HCT116 (cell line): ENCODE results near the gene SH3TC1. TPM values are rescaled to one million over a fixed set of nuclear protein-coding genes. Genes with fewer than 3 reads are reported as not detected.

Experiments
- ATAC-seq: fragments of 200-7000 bp; cut with Tn5 transposase; 2 replicates; pipeline ENCODE4 v1.9.1; 2020; ENCODE audit warnings: mild to moderate bottlenecking, moderate library complexity
- BruUV-seq: library from RNA; stranded (reverse); fragments of 400-500 nt; replicated peaks from 2 replicates; lab custom pipeline; 2021; lab: Mats Ljungman, UMichigan
- CTCF ChIA-PET: fragments of 300-600 bp; sonication (Branson Sonifier 250); formaldehyde crosslinking; loops from one replicate; lab custom pipeline; 2021; ENCODE audit warnings: antibody characterized with exemption; lab: Charles Lee
- POLR2A ChIA-PET: fragments of 300-600, 350-600 bp; sonication (Branson Sonifier 250); formaldehyde crosslinking; loops from one replicate; lab custom pipeline; 2021; ENCODE audit warnings: antibody characterized with exemption; lab: Charles Lee
- RAD21 ChIA-PET, 2 experiments: fragments of 300-600 bp; sonication (Branson Sonifier 250); formaldehyde crosslinking; loops; one replicate each; lab custom pipeline; 2023; ENCODE audit warnings: low total read pairs in 2 of 2; ENCODE audit not compliant: uncharacterized antibody in 2 of 2, unreplicated experiment in 2 of 2, low non-redundant PET in 1 of 2; lab: Charles Lee
- DNase-seq: peaks from one replicate; pipeline ENCODE4 v3.0.0-alpha.2; 2010; ENCODE audit warnings: low read depth, low spot score
- H2AFZ ChIP-seq: fragments of 200-600 bp; shearing (Covaris generic), sonication (generic); 2 replicates; pipeline ENCODE4 v1.6.1; 2017; ENCODE audit warnings: low read depth, mixed run types, mixed read lengths, antibody characterized with exemption, low read length; ENCODE audit not compliant: poor library complexity, severe bottlenecking
- H3K27ac ChIP-seq: 2 replicates; pipeline ENCODE4 v1.5.1; 2012; ENCODE audit warnings: low read depth, low read length
- H3K27me3 ChIP-seq: fragments of 200-600 bp; sonication (generic); 2 replicates; pipeline ENCODE4 v1.6.1; 2016; ENCODE audit warnings: mixed run types, low read length, mixed read lengths; ENCODE audit not compliant: insufficient read depth
- H3K36me3 ChIP-seq, 2 experiments: fragments of 200-500 bp in 1 of 2; fragments of 200-600 bp in 1 of 2; sonication (Bioruptor generic) in 1 of 2; sonication (generic) in 1 of 2; 2 replicates each; pipeline versions ENCODE4 v1.5.1 to v1.6.1; 2014 to 2016; ENCODE audit warnings: low read length in 2 of 2, inconsistent platforms in 1 of 2, mixed read lengths in 1 of 2, mixed run types in 1 of 2; ENCODE audit not compliant: insufficient read depth in 2 of 2, control insufficient read depth in 1 of 2
- H3K4me1 ChIP-seq, 2 experiments: fragments of 200-600 bp in 1 of 2; sonication (generic) in 1 of 2; 2 replicates each; pipeline versions ENCODE4 v1.5.1 to v1.6.1; 2012 to 2017; ENCODE audit warnings: low read length in 2 of 2, inconsistent platforms in 1 of 2, mild to moderate bottlenecking in 1 of 2, mixed read lengths in 1 of 2, mixed run types in 1 of 2, moderate library complexity in 1 of 2; ENCODE audit not compliant: insufficient read depth in 2 of 2, control insufficient read depth in 1 of 2
- H3K4me2 ChIP-seq: fragments of 200-600 bp; sonication (generic); 2 replicates; pipeline ENCODE4 v1.6.1; 2017; ENCODE audit warnings: mixed run types, low read length, mixed read lengths
- H3K4me3 ChIP-seq, 2 experiments: fragments of 200-600 bp in 1 of 2; sonication (generic) in 1 of 2; replicated peaks in 1 of 2; 2 replicates each; pipeline ENCODE4 v1.5.1; 2011 to 2016; ENCODE audit warnings: low read length in 2 of 2, control low read depth in 1 of 2, low read depth in 1 of 2, mild to moderate bottlenecking in 1 of 2, mixed read lengths in 1 of 2, mixed run types in 1 of 2
- H3K79me2 ChIP-seq: fragments of 200-600 bp; sonication (generic); 2 replicates; pipeline ENCODE4 v1.6.1; 2017; ENCODE audit warnings: mild to moderate bottlenecking, mixed run types, low read length, moderate library complexity, mixed read lengths; ENCODE audit not compliant: insufficient read depth
- H3K9ac ChIP-seq: fragments of 200-600 bp; sonication (generic); 2 replicates; pipeline ENCODE4 v1.6.1; 2016; ENCODE audit warnings: low read length, mixed read lengths
- H3K9me2 ChIP-seq: fragments of 200-600 bp; sonication (generic), shearing (Covaris generic); 2 replicates; pipeline ENCODE4 v1.6.1; 2017; ENCODE audit warnings: mixed run types, mild to moderate bottlenecking, moderate library complexity; ENCODE audit not compliant: insufficient read depth
- H3K9me3 ChIP-seq, 2 experiments: fragments of 200-500 bp in 1 of 2; fragments of 200-600 bp in 1 of 2; sonication (Bioruptor generic) in 1 of 2; sonication (generic) in 1 of 2; 2 replicates each; pipeline ENCODE4 v1.6.1; 2014 to 2017; ENCODE audit warnings: low read length in 2 of 2, mixed read lengths in 2 of 2, inconsistent platforms in 1 of 2, low read depth in 1 of 2, mild to moderate bottlenecking in 1 of 2, mixed run types in 1 of 2, moderate library complexity in 1 of 2; ENCODE audit not compliant: control insufficient read depth in 1 of 2, insufficient read depth in 1 of 2
- H4K20me1 ChIP-seq: fragments of 200-600 bp; sonication (generic), shearing (Covaris generic); 2 replicates; pipeline ENCODE4 v1.6.1; 2017; ENCODE audit warnings: mixed run types, mild to moderate bottlenecking, moderate library complexity; ENCODE audit not compliant: insufficient read depth
- CBX3 ChIP-seq: IDR thresholded peaks from 2 replicates; pipeline ENCODE4 v1.6.1; 2012; ENCODE audit warnings: low read depth
- CEBPB ChIP-seq: IDR thresholded peaks from 2 replicates; pipeline ENCODE4 v1.6.1; 2012; ENCODE audit warnings: low read depth
- EGR1 ChIP-seq: IDR thresholded peaks from 2 replicates; pipeline ENCODE4 v1.6.1; 2012; ENCODE audit warnings: low read depth
- ELF1 ChIP-seq: IDR thresholded peaks from 2 replicates; pipeline ENCODE4 v1.6.1; 2012; ENCODE audit warnings: low read depth, borderline replicate concordance
- EZH2phosphoT487 ChIP-seq: fragments of 200-600 bp; IDR thresholded peaks from 2 replicates; pipeline ENCODE4 v1.6.1; 2018; ENCODE audit warnings: antibody characterized with exemption, borderline replicate concordance
- POLR2AphosphoS5 ChIP-seq: IDR thresholded peaks from 2 replicates; pipeline ENCODE4 v1.6.1; 2011; ENCODE audit warnings: mild to moderate bottlenecking, low read depth, low read length, moderate library complexity
- RAD21 ChIP-seq: IDR thresholded peaks from 2 replicates; pipeline ENCODE4 v1.6.1; 2012; ENCODE audit warnings: low read depth, mild to moderate bottlenecking
- SIN3A ChIP-seq: IDR thresholded peaks from 2 replicates; pipeline ENCODE4 v1.6.1; 2012; ENCODE audit warnings: low read depth
- SRF ChIP-seq: IDR thresholded peaks from 2 replicates; pipeline ENCODE4 v1.6.1; 2012; ENCODE audit warnings: low read depth
- TCF7L2 ChIP-seq: IDR thresholded peaks from 2 replicates; pipeline ENCODE4 v1.7.0; 2011; ENCODE audit warnings: borderline replicate concordance, inconsistent platforms; ENCODE audit not compliant: insufficient read depth, insufficient read length; ENCODE audit errors: extremely low read depth
- YY1 ChIP-seq: IDR thresholded peaks from 2 replicates; pipeline ENCODE4 v1.6.1; 2011; ENCODE audit warnings: low read length, low read depth, moderate library complexity, mild to moderate bottlenecking; ENCODE audit not compliant: insufficient replicate concordance; ENCODE audit errors: extremely low read depth
- ZFX ChIP-seq: fragments of 450-650 bp; IDR thresholded peaks from 2 replicates; pipeline ENCODE4 v1.6.1; 2017
- ZNF274 ChIP-seq: fragments of 200-500 bp; sonication (Bioruptor generic); IDR thresholded peaks from 2 replicates; pipeline ENCODE4 v1.6.1; 2014; ENCODE audit warnings: mild to moderate bottlenecking, low read depth, low read length, inconsistent platforms
- intact Hi-C: fragments of 100-400 bp; cut with micrococcal nuclease; formaldehyde crosslinking; loops from 2 replicates; pipeline ENCODE4 v1.10.0; 2022
- total RNA-seq: library from RNA; stranded (reverse); gene quantifications from one replicate; pipeline ENCODE4 v1.2.1, GENCODE V29; 2021; ENCODE audit not compliant: unreplicated experiment
- TF ChIP-seq, protein P1 (sequence below), 3 experiments: fragments of 200-600 bp in 1 of 3; sonication (generic) in 1 of 3; IDR thresholded peaks in 2 of 3; conservative IDR thresholded peaks in 1 of 3; 2 replicates each; pipeline ENCODE4 v1.5.1; 2012 to 2017; ENCODE audit warnings: low read depth in 2 of 3, low read length in 2 of 3, antibody characterized with exemption in 1 of 3, borderline replicate concordance in 1 of 3, control low read depth in 1 of 3, mild to moderate bottlenecking in 1 of 3, mixed read lengths in 1 of 3, mixed run types in 1 of 3, moderate library complexity in 1 of 3; ENCODE audit not compliant: insufficient read depth in 1 of 3
- TF ChIP-seq, protein P2 (sequence below): IDR thresholded peaks from 2 replicates; pipeline ENCODE4 v1.6.1; 2011; ENCODE audit warnings: mild to moderate bottlenecking, low read length, moderate library complexity; ENCODE audit not compliant: insufficient replicate concordance; ENCODE audit errors: extremely low read depth
- TF ChIP-seq, protein P3 (sequence below): IDR thresholded peaks from 2 replicates; pipeline ENCODE4 v1.6.1; 2012
- TF ChIP-seq, protein P4 (sequence below): IDR thresholded peaks from 2 replicates; pipeline ENCODE4 v1.6.1; 2012; ENCODE audit warnings: low read depth

The SH3TC1 gene
- total RNA-seq, 1 experiment from 2014 or later = 12.5 TPM

DNA sequence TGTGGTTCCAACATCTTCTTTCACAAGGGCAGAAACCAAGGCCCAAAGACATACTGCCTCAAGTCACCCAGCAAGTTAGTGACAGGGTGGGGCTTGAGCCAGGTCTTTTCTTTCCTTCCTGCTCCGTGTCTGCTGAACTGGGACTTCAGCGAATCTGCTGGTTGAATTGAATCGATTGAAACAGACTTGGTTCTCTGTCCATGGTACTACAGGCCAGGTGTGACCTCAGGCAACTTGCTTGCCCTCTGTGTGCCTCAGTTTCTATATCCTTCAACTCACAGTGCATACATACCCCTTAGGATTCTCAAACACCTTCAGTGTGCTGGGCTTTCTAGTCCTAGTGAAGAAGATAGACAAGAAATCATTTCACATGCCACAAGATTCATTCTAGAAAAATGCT, 38.5 kb upstream of the SH3TC1 start:
- H3K9me3 ChIP-seq = no peaks in the 10 kb centered on the region
- H3K36me3 ChIP-seq = no peaks in the 10 kb centered on the region
- CTCF ChIA-PET = no interaction called here
- intact Hi-C loops = no loop called here
- H3K9ac ChIP-seq = no peak overlapping the region
- POLR2A ChIA-PET = no interaction called here
- H2AFZ ChIP-seq = no peak overlapping the region
- no peak overlapping the region for H3K27ac ChIP-seq
- peaks cover 12 to 38% of the 10 kb centered on the region in 2 experiments for H3K4me1 ChIP-seq
- BruUV-seq = no TSS peak
- H3K27me3 ChIP-seq = no peaks in the 10 kb centered on the region
- H3K4me2 ChIP-seq = no peak overlapping the region
- H4K20me1 ChIP-seq = no peaks in the 10 kb centered on the region
- ATAC-seq (no peak), DNase-seq (no peak)
- no peak overlapping the region for H3K4me3 ChIP-seq
- TF ChIP-seq RAD21 (no peak), CBX3 (no peak), YY1 (no peak), ZFX (no peak), CEBPB (no peak), ELF1 (no peak), SIN3A (no peak), SRF (no peak), TCF7L2 (no peak), EZH2phosphoT487 (no peak), POLR2AphosphoS5 (no peak), ZNF274 (no peak), EGR1 (no peak)
- TF ChIP-seq, protein P1, sequence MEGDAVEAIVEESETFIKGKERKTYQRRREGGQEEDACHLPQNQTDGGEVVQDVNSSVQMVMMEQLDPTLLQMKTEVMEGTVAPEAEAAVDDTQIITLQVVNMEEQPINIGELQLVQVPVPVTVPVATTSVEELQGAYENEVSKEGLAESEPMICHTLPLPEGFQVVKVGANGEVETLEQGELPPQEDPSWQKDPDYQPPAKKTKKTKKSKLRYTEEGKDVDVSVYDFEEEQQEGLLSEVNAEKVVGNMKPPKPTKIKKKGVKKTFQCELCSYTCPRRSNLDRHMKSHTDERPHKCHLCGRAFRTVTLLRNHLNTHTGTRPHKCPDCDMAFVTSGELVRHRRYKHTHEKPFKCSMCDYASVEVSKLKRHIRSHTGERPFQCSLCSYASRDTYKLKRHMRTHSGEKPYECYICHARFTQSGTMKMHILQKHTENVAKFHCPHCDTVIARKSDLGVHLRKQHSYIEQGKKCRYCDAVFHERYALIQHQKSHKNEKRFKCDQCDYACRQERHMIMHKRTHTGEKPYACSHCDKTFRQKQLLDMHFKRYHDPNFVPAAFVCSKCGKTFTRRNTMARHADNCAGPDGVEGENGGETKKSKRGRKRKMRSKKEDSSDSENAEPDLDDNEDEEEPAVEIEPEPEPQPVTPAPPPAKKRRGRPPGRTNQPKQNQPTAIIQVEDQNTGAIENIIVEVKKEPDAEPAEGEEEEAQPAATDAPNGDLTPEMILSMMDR (IDR thresholded peaks at IDR 0.05 in 2 of 3, conservative IDR thresholded peaks at IDR 0.05 in 1 of 3; ENCODE audit: borderline replicate concordance in 1 of 3, insufficient read depth in 1 of 3, low read depth in 2 of 3, low read length in 2 of 3) = no peak
- TF ChIP-seq, protein P2, sequence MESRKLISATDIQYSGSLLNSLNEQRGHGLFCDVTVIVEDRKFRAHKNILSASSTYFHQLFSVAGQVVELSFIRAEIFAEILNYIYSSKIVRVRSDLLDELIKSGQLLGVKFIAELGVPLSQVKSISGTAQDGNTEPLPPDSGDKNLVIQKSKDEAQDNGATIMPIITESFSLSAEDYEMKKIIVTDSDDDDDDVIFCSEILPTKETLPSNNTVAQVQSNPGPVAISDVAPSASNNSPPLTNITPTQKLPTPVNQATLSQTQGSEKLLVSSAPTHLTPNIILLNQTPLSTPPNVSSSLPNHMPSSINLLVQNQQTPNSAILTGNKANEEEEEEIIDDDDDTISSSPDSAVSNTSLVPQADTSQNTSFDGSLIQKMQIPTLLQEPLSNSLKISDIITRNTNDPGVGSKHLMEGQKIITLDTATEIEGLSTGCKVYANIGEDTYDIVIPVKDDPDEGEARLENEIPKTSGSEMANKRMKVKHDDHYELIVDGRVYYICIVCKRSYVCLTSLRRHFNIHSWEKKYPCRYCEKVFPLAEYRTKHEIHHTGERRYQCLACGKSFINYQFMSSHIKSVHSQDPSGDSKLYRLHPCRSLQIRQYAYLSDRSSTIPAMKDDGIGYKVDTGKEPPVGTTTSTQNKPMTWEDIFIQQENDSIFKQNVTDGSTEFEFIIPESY = no peak
- TF ChIP-seq, protein P3, sequence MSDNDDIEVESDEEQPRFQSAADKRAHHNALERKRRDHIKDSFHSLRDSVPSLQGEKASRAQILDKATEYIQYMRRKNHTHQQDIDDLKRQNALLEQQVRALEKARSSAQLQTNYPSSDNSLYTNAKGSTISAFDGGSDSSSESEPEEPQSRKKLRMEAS = no peak
- TF ChIP-seq, protein P4, sequence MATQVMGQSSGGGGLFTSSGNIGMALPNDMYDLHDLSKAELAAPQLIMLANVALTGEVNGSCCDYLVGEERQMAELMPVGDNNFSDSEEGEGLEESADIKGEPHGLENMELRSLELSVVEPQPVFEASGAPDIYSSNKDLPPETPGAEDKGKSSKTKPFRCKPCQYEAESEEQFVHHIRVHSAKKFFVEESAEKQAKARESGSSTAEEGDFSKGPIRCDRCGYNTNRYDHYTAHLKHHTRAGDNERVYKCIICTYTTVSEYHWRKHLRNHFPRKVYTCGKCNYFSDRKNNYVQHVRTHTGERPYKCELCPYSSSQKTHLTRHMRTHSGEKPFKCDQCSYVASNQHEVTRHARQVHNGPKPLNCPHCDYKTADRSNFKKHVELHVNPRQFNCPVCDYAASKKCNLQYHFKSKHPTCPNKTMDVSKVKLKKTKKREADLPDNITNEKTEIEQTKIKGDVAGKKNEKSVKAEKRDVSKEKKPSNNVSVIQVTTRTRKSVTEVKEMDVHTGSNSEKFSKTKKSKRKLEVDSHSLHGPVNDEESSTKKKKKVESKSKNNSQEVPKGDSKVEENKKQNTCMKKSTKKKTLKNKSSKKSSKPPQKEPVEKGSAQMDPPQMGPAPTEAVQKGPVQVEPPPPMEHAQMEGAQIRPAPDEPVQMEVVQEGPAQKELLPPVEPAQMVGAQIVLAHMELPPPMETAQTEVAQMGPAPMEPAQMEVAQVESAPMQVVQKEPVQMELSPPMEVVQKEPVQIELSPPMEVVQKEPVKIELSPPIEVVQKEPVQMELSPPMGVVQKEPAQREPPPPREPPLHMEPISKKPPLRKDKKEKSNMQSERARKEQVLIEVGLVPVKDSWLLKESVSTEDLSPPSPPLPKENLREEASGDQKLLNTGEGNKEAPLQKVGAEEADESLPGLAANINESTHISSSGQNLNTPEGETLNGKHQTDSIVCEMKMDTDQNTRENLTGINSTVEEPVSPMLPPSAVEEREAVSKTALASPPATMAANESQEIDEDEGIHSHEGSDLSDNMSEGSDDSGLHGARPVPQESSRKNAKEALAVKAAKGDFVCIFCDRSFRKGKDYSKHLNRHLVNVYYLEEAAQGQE = no peak
- H3K9me2 ChIP-seq = no peaks in the 10 kb centered on the region
- no peaks in the 10 kb centered on the region for H3K79me2 ChIP-seq
- RAD21 ChIA-PET = no interaction called here
